ENCODE results near the gene OR8B2. TPM values are rescaled to one million over a fixed set of nuclear protein-coding genes. Genes with fewer than 3 reads are reported as not detected.

OR8B2 gene
- polyA plus RNA-seq, 1 of the 3 experiments (the other 2 are of a cell fraction), result not detected

DNA sequence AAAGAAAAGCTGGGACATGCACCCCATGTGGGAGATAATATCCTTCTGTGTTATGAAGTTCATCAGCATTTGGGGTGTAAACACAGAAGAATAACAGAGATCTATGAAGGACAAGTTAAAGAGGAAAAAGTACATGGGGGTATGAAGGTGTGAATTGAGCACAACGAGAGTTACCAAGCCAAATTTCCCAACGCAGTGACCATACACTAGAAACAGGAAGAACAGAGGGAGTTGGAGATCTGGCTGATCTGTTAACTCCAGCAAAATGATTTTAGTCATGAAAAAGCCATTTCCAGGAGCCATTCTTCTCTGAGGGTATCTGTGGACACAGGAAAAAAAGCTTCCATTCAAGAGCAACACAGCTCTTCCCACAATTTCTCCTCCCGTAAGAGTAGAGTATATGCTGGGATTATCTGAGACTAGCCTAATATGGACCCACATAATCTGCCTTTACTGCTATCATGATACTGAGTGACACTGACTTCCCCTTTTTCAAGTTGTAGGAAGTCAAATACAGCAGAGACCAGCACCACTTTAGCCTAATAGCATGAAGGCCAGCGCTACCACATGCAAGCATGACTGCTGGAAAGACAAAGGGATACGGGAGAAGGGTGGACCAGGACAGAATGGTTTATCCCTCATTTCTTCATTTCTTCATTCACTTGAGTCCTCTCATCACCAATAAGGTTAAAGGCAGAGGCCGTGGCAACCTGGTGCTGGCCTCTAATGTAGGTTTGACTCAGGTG lies 44.7 kb downstream of the OR8B2 start (continued):
- TF ChIP-seq, protein P1, sequence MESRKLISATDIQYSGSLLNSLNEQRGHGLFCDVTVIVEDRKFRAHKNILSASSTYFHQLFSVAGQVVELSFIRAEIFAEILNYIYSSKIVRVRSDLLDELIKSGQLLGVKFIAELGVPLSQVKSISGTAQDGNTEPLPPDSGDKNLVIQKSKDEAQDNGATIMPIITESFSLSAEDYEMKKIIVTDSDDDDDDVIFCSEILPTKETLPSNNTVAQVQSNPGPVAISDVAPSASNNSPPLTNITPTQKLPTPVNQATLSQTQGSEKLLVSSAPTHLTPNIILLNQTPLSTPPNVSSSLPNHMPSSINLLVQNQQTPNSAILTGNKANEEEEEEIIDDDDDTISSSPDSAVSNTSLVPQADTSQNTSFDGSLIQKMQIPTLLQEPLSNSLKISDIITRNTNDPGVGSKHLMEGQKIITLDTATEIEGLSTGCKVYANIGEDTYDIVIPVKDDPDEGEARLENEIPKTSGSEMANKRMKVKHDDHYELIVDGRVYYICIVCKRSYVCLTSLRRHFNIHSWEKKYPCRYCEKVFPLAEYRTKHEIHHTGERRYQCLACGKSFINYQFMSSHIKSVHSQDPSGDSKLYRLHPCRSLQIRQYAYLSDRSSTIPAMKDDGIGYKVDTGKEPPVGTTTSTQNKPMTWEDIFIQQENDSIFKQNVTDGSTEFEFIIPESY (IDR thresholded peaks at IDR 0.05; ENCODE audit: borderline replicate concordance, low read depth), result no peak
- TF ChIP-seq, protein P2, sequence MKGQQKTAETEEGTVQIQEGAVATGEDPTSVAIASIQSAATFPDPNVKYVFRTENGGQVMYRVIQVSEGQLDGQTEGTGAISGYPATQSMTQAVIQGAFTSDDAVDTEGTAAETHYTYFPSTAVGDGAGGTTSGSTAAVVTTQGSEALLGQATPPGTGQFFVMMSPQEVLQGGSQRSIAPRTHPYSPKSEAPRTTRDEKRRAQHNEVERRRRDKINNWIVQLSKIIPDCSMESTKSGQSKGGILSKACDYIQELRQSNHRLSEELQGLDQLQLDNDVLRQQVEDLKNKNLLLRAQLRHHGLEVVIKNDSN (IDR thresholded peaks at IDR 0.05; ENCODE audit: borderline replicate concordance, low read depth), result no peak
- TF ChIP-seq RXRA (IDR thresholded peaks at IDR 0.05; ENCODE audit: borderline replicate concordance, low read depth) (no peak), SMC3 (IDR thresholded peaks at IDR 0.05; ENCODE audit: low read depth, low read length) (no peak)
- TF ChIP-seq, protein P3, sequence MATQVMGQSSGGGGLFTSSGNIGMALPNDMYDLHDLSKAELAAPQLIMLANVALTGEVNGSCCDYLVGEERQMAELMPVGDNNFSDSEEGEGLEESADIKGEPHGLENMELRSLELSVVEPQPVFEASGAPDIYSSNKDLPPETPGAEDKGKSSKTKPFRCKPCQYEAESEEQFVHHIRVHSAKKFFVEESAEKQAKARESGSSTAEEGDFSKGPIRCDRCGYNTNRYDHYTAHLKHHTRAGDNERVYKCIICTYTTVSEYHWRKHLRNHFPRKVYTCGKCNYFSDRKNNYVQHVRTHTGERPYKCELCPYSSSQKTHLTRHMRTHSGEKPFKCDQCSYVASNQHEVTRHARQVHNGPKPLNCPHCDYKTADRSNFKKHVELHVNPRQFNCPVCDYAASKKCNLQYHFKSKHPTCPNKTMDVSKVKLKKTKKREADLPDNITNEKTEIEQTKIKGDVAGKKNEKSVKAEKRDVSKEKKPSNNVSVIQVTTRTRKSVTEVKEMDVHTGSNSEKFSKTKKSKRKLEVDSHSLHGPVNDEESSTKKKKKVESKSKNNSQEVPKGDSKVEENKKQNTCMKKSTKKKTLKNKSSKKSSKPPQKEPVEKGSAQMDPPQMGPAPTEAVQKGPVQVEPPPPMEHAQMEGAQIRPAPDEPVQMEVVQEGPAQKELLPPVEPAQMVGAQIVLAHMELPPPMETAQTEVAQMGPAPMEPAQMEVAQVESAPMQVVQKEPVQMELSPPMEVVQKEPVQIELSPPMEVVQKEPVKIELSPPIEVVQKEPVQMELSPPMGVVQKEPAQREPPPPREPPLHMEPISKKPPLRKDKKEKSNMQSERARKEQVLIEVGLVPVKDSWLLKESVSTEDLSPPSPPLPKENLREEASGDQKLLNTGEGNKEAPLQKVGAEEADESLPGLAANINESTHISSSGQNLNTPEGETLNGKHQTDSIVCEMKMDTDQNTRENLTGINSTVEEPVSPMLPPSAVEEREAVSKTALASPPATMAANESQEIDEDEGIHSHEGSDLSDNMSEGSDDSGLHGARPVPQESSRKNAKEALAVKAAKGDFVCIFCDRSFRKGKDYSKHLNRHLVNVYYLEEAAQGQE (IDR thresholded peaks at IDR 0.05; ENCODE audit: low read depth, low read length), result no peak

Other genes with a start within 250 kb of the OR8B2 start
- gene OR10D3, start 201.2 kb downstream of the OR8B2 start, polyA plus RNA-seq (2012; rRNA removed), result not detected in 2 replicates
- not detected in 2 replicates for gene OR8G1, start 143.4 kb downstream of the OR8B2 start, polyA plus RNA-seq (2012; rRNA removed)
- gene OR8G5, start 128.1 kb downstream of the OR8B2 start, polyA plus RNA-seq (2012; rRNA removed), result not detected in 2 replicates
- gene OR8D1, start 70.5 kb downstream of the OR8B2 start, polyA plus RNA-seq (2012; rRNA removed), result not detected in 2 replicates
- gene OR8D2, start 64.3 kb downstream of the OR8B2 start, polyA plus RNA-seq (2012; rRNA removed), result not detected in 2 replicates
- not detected in 2 replicates for gene OR8B3, start 14.5 kb upstream of the OR8B2 start, polyA plus RNA-seq (2012; rRNA removed)
- not detected in 2 replicates for gene OR8B4, start 40.4 kb upstream of the OR8B2 start, polyA plus RNA-seq (2012; rRNA removed)
- not detected in 2 replicates for gene OR8B8, start 61.2 kb upstream of the OR8B2 start, polyA plus RNA-seq (2012; rRNA removed)
- not detected in 2 replicates for gene OR8B12, start 159.2 kb upstream of the OR8B2 start, polyA plus RNA-seq (2012; rRNA removed)
- gene OR8A1, start 185.5 kb upstream of the OR8B2 start, polyA plus RNA-seq (2012; rRNA removed), result not detected in 2 replicates
- not detected in 2 replicates for gene PANX3, start 226.9 kb upstream of the OR8B2 start, polyA plus RNA-seq (2012; rRNA removed)
- gene TBRG1, start 238.4 kb upstream of the OR8B2 start, polyA plus RNA-seq (2012; rRNA removed), result 22.0 and 29.0 TPM in 2 replicates

Data from SK-N-SH (cell line).